HCT116 (cell line): ENCODE data around the gene TMEM132D. TPM values are rescaled to one million over a fixed set of nuclear protein-coding genes. Genes with fewer than 3 reads are reported as not detected.

ENCODE experiments used
- ATAC-seq: fragments of 200-7000 bp; cut with Tn5 transposase; 2 replicates; pipeline ENCODE4 v1.9.1; 2020; ENCODE audit warnings: mild to moderate bottlenecking, moderate library complexity
- BruUV-seq: library from RNA; stranded (reverse); fragments of 400-500 nt; replicated peaks from 2 replicates; lab custom pipeline; 2021; lab: Mats Ljungman, UMichigan
- CTCF ChIA-PET: fragments of 300-600 bp; sonication (Branson Sonifier 250); formaldehyde crosslinking; loops from one replicate; lab custom pipeline; 2021; ENCODE audit warnings: antibody characterized with exemption; lab: Charles Lee
- POLR2A ChIA-PET: fragments of 300-600, 350-600 bp; sonication (Branson Sonifier 250); formaldehyde crosslinking; loops from one replicate; lab custom pipeline; 2021; ENCODE audit warnings: antibody characterized with exemption; lab: Charles Lee
- RAD21 ChIA-PET, 2 experiments: fragments of 300-600 bp; sonication (Branson Sonifier 250); formaldehyde crosslinking; loops; one replicate each; lab custom pipeline; 2023; ENCODE audit warnings: low total read pairs in 2 of 2; ENCODE audit not compliant: uncharacterized antibody in 2 of 2, unreplicated experiment in 2 of 2, low non-redundant PET in 1 of 2; lab: Charles Lee
- DNase-seq: peaks from one replicate; pipeline ENCODE4 v3.0.0-alpha.2; 2010; ENCODE audit warnings: low read depth, low spot score
- H2AFZ ChIP-seq: fragments of 200-600 bp; shearing (Covaris generic), sonication (generic); 2 replicates; pipeline ENCODE4 v1.6.1; 2017; ENCODE audit warnings: low read depth, mixed run types, mixed read lengths, antibody characterized with exemption, low read length; ENCODE audit not compliant: poor library complexity, severe bottlenecking
- H3K27ac ChIP-seq: 2 replicates; pipeline ENCODE4 v1.5.1; 2012; ENCODE audit warnings: low read depth, low read length
- H3K27me3 ChIP-seq: fragments of 200-600 bp; sonication (generic); 2 replicates; pipeline ENCODE4 v1.6.1; 2016; ENCODE audit warnings: mixed run types, low read length, mixed read lengths; ENCODE audit not compliant: insufficient read depth
- H3K36me3 ChIP-seq, 2 experiments: fragments of 200-500 bp in 1 of 2; fragments of 200-600 bp in 1 of 2; sonication (Bioruptor generic) in 1 of 2; sonication (generic) in 1 of 2; 2 replicates each; pipeline versions ENCODE4 v1.5.1 to v1.6.1; 2014 to 2016; ENCODE audit warnings: low read length in 2 of 2, inconsistent platforms in 1 of 2, mixed read lengths in 1 of 2, mixed run types in 1 of 2; ENCODE audit not compliant: insufficient read depth in 2 of 2, control insufficient read depth in 1 of 2
- H3K4me1 ChIP-seq, 2 experiments: fragments of 200-600 bp in 1 of 2; sonication (generic) in 1 of 2; 2 replicates each; pipeline versions ENCODE4 v1.5.1 to v1.6.1; 2012 to 2017; ENCODE audit warnings: low read length in 2 of 2, inconsistent platforms in 1 of 2, mild to moderate bottlenecking in 1 of 2, mixed read lengths in 1 of 2, mixed run types in 1 of 2, moderate library complexity in 1 of 2; ENCODE audit not compliant: insufficient read depth in 2 of 2, control insufficient read depth in 1 of 2
- H3K4me2 ChIP-seq: fragments of 200-600 bp; sonication (generic); 2 replicates; pipeline ENCODE4 v1.6.1; 2017; ENCODE audit warnings: mixed run types, low read length, mixed read lengths
- H3K4me3 ChIP-seq, 2 experiments: fragments of 200-600 bp in 1 of 2; sonication (generic) in 1 of 2; replicated peaks in 1 of 2; 2 replicates each; pipeline ENCODE4 v1.5.1; 2011 to 2016; ENCODE audit warnings: low read length in 2 of 2, control low read depth in 1 of 2, low read depth in 1 of 2, mild to moderate bottlenecking in 1 of 2, mixed read lengths in 1 of 2, mixed run types in 1 of 2
- H3K79me2 ChIP-seq: fragments of 200-600 bp; sonication (generic); 2 replicates; pipeline ENCODE4 v1.6.1; 2017; ENCODE audit warnings: mild to moderate bottlenecking, mixed run types, low read length, moderate library complexity, mixed read lengths; ENCODE audit not compliant: insufficient read depth
- H3K9ac ChIP-seq: fragments of 200-600 bp; sonication (generic); 2 replicates; pipeline ENCODE4 v1.6.1; 2016; ENCODE audit warnings: low read length, mixed read lengths
- H3K9me2 ChIP-seq: fragments of 200-600 bp; sonication (generic), shearing (Covaris generic); 2 replicates; pipeline ENCODE4 v1.6.1; 2017; ENCODE audit warnings: mixed run types, mild to moderate bottlenecking, moderate library complexity; ENCODE audit not compliant: insufficient read depth
- H3K9me3 ChIP-seq, 2 experiments: fragments of 200-500 bp in 1 of 2; fragments of 200-600 bp in 1 of 2; sonication (Bioruptor generic) in 1 of 2; sonication (generic) in 1 of 2; 2 replicates each; pipeline ENCODE4 v1.6.1; 2014 to 2017; ENCODE audit warnings: low read length in 2 of 2, mixed read lengths in 2 of 2, inconsistent platforms in 1 of 2, low read depth in 1 of 2, mild to moderate bottlenecking in 1 of 2, mixed run types in 1 of 2, moderate library complexity in 1 of 2; ENCODE audit not compliant: control insufficient read depth in 1 of 2, insufficient read depth in 1 of 2
- H4K20me1 ChIP-seq: fragments of 200-600 bp; sonication (generic), shearing (Covaris generic); 2 replicates; pipeline ENCODE4 v1.6.1; 2017; ENCODE audit warnings: mixed run types, mild to moderate bottlenecking, moderate library complexity; ENCODE audit not compliant: insufficient read depth
- CBX3 ChIP-seq: IDR thresholded peaks from 2 replicates; pipeline ENCODE4 v1.6.1; 2012; ENCODE audit warnings: low read depth
- CEBPB ChIP-seq: IDR thresholded peaks from 2 replicates; pipeline ENCODE4 v1.6.1; 2012; ENCODE audit warnings: low read depth
- EGR1 ChIP-seq: IDR thresholded peaks from 2 replicates; pipeline ENCODE4 v1.6.1; 2012; ENCODE audit warnings: low read depth
- ELF1 ChIP-seq: IDR thresholded peaks from 2 replicates; pipeline ENCODE4 v1.6.1; 2012; ENCODE audit warnings: low read depth, borderline replicate concordance
- EZH2 ChIP-seq: fragments of 200-600 bp; sonication (generic); IDR thresholded peaks from 2 replicates; pipeline ENCODE4 v1.6.1; 2017; ENCODE audit warnings: antibody characterized with exemption, mixed run types
- EZH2phosphoT487 ChIP-seq: fragments of 200-600 bp; IDR thresholded peaks from 2 replicates; pipeline ENCODE4 v1.6.1; 2018; ENCODE audit warnings: antibody characterized with exemption, borderline replicate concordance
- FOSL1 ChIP-seq: IDR thresholded peaks from 2 replicates; pipeline ENCODE4 v1.6.1; 2012; ENCODE audit warnings: low read depth
- JUND ChIP-seq: IDR thresholded peaks from 2 replicates; pipeline ENCODE4 v1.6.1; 2012
- SP1 ChIP-seq: IDR thresholded peaks from 2 replicates; pipeline ENCODE4 v1.6.1; 2012; ENCODE audit warnings: low read depth
- TCF7L2 ChIP-seq: IDR thresholded peaks from 2 replicates; pipeline ENCODE4 v1.7.0; 2011; ENCODE audit warnings: borderline replicate concordance, inconsistent platforms; ENCODE audit not compliant: insufficient read depth, insufficient read length; ENCODE audit errors: extremely low read depth
- YY1 ChIP-seq: IDR thresholded peaks from 2 replicates; pipeline ENCODE4 v1.6.1; 2011; ENCODE audit warnings: low read length, low read depth, moderate library complexity, mild to moderate bottlenecking; ENCODE audit not compliant: insufficient replicate concordance; ENCODE audit errors: extremely low read depth
- ZFX ChIP-seq: fragments of 450-650 bp; IDR thresholded peaks from 2 replicates; pipeline ENCODE4 v1.6.1; 2017
- intact Hi-C: fragments of 100-400 bp; cut with micrococcal nuclease; formaldehyde crosslinking; loops from 2 replicates; pipeline ENCODE4 v1.10.0; 2022
- total RNA-seq: library from RNA; stranded (reverse); gene quantifications from one replicate; pipeline ENCODE4 v1.2.1, GENCODE V29; 2021; ENCODE audit not compliant: unreplicated experiment
- TF ChIP-seq, protein P1 (sequence below), 3 experiments: fragments of 200-600 bp in 1 of 3; sonication (generic) in 1 of 3; IDR thresholded peaks in 2 of 3; conservative IDR thresholded peaks in 1 of 3; 2 replicates each; pipeline ENCODE4 v1.5.1; 2012 to 2017; ENCODE audit warnings: low read depth in 2 of 3, low read length in 2 of 3, antibody characterized with exemption in 1 of 3, borderline replicate concordance in 1 of 3, control low read depth in 1 of 3, mild to moderate bottlenecking in 1 of 3, mixed read lengths in 1 of 3, mixed run types in 1 of 3, moderate library complexity in 1 of 3; ENCODE audit not compliant: insufficient read depth in 1 of 3
- TF ChIP-seq, protein P2 (sequence below): IDR thresholded peaks from 2 replicates; pipeline ENCODE4 v1.6.1; 2012; ENCODE audit warnings: low read depth
- TF ChIP-seq, protein P3 (sequence below): IDR thresholded peaks from 2 replicates; pipeline ENCODE4 v1.6.1; 2012

The TMEM132D gene
- total RNA-seq, 1 experiment from 2014 or later, result not detected

DNA sequence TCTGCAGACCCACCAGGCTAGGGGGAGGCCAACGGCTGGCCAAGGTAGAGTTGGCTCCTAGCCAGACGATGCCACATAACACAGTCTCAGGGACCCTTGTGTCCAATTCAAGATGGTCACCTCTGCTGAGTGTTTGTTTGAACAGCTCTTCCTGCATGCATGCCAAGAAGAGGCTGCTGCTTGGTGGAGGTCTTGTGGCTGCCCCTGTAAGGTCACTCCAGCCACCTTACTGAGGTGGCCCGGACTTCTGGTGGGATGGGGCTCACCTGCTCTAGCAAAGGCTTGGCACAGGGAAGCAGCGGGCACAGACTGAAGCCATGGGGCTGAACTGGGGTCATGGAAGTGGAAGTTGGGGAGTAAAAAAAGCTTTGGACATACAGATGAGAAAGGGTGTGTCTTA is 840.2 kb downstream of the TMEM132D start:
- H3K9me3 ChIP-seq, result peaks cover under 1 to 6% of the 10 kb centered on the region in 2 experiments; a peak in 2 of 4 replicates
- H3K27me3 ChIP-seq, result no peaks in the 10 kb centered on the region
- RAD21 ChIA-PET, result no interaction called here
- no peaks in the 10 kb centered on the region for H4K20me1 ChIP-seq
- intact Hi-C loops, result no loop called here
- TF ChIP-seq, protein P1, sequence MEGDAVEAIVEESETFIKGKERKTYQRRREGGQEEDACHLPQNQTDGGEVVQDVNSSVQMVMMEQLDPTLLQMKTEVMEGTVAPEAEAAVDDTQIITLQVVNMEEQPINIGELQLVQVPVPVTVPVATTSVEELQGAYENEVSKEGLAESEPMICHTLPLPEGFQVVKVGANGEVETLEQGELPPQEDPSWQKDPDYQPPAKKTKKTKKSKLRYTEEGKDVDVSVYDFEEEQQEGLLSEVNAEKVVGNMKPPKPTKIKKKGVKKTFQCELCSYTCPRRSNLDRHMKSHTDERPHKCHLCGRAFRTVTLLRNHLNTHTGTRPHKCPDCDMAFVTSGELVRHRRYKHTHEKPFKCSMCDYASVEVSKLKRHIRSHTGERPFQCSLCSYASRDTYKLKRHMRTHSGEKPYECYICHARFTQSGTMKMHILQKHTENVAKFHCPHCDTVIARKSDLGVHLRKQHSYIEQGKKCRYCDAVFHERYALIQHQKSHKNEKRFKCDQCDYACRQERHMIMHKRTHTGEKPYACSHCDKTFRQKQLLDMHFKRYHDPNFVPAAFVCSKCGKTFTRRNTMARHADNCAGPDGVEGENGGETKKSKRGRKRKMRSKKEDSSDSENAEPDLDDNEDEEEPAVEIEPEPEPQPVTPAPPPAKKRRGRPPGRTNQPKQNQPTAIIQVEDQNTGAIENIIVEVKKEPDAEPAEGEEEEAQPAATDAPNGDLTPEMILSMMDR (IDR thresholded peaks at IDR 0.05 in 2 of 3, conservative IDR thresholded peaks at IDR 0.05 in 1 of 3; ENCODE audit: borderline replicate concordance in 1 of 3, insufficient read depth in 1 of 3, low read depth in 2 of 3, low read length in 2 of 3), result no peak
- TF ChIP-seq CEBPB (no peak), EZH2phosphoT487 (no peak), EGR1 (no peak), ZFX (no peak), ELF1 (no peak), CBX3 (no peak), YY1 (no peak), SP1 (no peak), TCF7L2 (no peak), FOSL1 (no peak), JUND (no peak), EZH2 (no peak)
- TF ChIP-seq, protein P2, sequence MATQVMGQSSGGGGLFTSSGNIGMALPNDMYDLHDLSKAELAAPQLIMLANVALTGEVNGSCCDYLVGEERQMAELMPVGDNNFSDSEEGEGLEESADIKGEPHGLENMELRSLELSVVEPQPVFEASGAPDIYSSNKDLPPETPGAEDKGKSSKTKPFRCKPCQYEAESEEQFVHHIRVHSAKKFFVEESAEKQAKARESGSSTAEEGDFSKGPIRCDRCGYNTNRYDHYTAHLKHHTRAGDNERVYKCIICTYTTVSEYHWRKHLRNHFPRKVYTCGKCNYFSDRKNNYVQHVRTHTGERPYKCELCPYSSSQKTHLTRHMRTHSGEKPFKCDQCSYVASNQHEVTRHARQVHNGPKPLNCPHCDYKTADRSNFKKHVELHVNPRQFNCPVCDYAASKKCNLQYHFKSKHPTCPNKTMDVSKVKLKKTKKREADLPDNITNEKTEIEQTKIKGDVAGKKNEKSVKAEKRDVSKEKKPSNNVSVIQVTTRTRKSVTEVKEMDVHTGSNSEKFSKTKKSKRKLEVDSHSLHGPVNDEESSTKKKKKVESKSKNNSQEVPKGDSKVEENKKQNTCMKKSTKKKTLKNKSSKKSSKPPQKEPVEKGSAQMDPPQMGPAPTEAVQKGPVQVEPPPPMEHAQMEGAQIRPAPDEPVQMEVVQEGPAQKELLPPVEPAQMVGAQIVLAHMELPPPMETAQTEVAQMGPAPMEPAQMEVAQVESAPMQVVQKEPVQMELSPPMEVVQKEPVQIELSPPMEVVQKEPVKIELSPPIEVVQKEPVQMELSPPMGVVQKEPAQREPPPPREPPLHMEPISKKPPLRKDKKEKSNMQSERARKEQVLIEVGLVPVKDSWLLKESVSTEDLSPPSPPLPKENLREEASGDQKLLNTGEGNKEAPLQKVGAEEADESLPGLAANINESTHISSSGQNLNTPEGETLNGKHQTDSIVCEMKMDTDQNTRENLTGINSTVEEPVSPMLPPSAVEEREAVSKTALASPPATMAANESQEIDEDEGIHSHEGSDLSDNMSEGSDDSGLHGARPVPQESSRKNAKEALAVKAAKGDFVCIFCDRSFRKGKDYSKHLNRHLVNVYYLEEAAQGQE, result no peak
- TF ChIP-seq, protein P3, sequence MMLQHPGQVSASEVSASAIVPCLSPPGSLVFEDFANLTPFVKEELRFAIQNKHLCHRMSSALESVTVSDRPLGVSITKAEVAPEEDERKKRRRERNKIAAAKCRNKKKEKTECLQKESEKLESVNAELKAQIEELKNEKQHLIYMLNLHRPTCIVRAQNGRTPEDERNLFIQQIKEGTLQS, result no peak
- CTCF ChIA-PET, result no interaction called here
- H3K4me2 ChIP-seq, result no peak overlapping the region
- H3K4me1 ChIP-seq, result no peaks in the 10 kb centered on the region
- no peaks in the 10 kb centered on the region for H3K79me2 ChIP-seq
- POLR2A ChIA-PET, result no interaction called here
- H3K36me3 ChIP-seq, result no peaks in the 10 kb centered on the region
- H3K4me3 ChIP-seq, result no peak overlapping the region
- no peaks in the 10 kb centered on the region for H3K9me2 ChIP-seq
- ATAC-seq, result no peak
- no peak overlapping the region for H3K27ac ChIP-seq
- no peak overlapping the region for H3K9ac ChIP-seq
- no TSS peak for BruUV-seq
- H2AFZ ChIP-seq, result no peak overlapping the region
- DNase-seq, result no peak
